Breast epithelium (tissue), 4 donors: ENCODE measurements around the gene HSD17B2. TPM values are rescaled to one million over a fixed set of nuclear protein-coding genes. Genes with fewer than 3 reads are reported as not detected.

Source experiments
- DNase-seq, 2 donors: peaks; one replicate each; pipeline ENCODE4 v3.0.0-alpha.2; 2019; ENCODE audit warnings: low spot score in 2 of 2
- H3K27ac ChIP-seq, 2 donors: fragments of 200-600 bp; sonication (generic) in 1 of 2; one replicate each; pipeline ENCODE4 v1.5.1; 2016 to 2019; ENCODE audit warnings: mild to moderate bottlenecking in 1 of 2
- H3K27me3 ChIP-seq, 2 donors: fragments of 200-600 bp; sonication (generic) in 1 of 2; one replicate each; pipeline versions ENCODE4 v1.5.1 to v1.6.0; 2017 to 2019; ENCODE audit warnings: control low read depth in 1 of 2, mild to moderate bottlenecking in 1 of 2
- H3K36me3 ChIP-seq: fragments of 200-600 bp; one replicate; pipeline ENCODE4 v1.5.1; 2019
- H3K4me1 ChIP-seq, 2 donors: fragments of 200-600 bp; sonication (generic); one replicate each; pipeline ENCODE4 v1.5.1; 2016 to 2019; ENCODE audit warnings: control low read depth in 1 of 2
- H3K4me3 ChIP-seq, 3 donors: fragments of 200-600 bp; sonication (generic); 1 replicate in 2 of 3; 2 replicates in 1 of 3; pipeline ENCODE4 v1.5.1; 2016 to 2019; ENCODE audit warnings: mild to moderate bottlenecking in 3 of 3, moderate library complexity in 2 of 3
- H3K9me3 ChIP-seq, 2 donors: fragments of 200-600 bp; sonication (generic) in 1 of 2; one replicate each; pipeline ENCODE4 v1.5.1; 2016 to 2019; ENCODE audit warnings: control low read depth in 1 of 2
- CTCF ChIP-seq, 3 donors: fragments of 450-650 bp; IDR thresholded peaks; one replicate each; pipeline ENCODE4 v1.5.1; 2016 to 2017; ENCODE audit warnings: antibody characterized with exemption in 3 of 3, mild to moderate bottlenecking in 3 of 3, moderate library complexity in 3 of 3
- POLR2A ChIP-seq: fragments of 450-650 bp; IDR thresholded peaks from one replicate; pipeline ENCODE4 v1.6.1; 2016; ENCODE audit warnings: antibody characterized with exemption, mild to moderate bottlenecking, moderate library complexity
- POLR2AphosphoS5 ChIP-seq, 3 donors: sonication (generic); formaldehyde crosslinking; IDR thresholded peaks; one replicate each; pipeline ENCODE4 v1.6.1; 2017; ENCODE audit warnings: antibody characterized with exemption in 3 of 3
- intact Hi-C: fragments of 100-400 bp; cut with DNase I; formaldehyde crosslinking; loops from one replicate; pipeline ENCODE4 v1.15.1; 2023; ENCODE audit warnings: low total_unique reads
- total RNA-seq, 3 donors: library from RNA; depleted of rRNA; stranded (reverse); fragments of >200 nt; gene quantifications; one replicate each; pipeline ENCODE4 v1.1.0, GENCODE V29; 2016

The HSD17B2 gene
- total RNA-seq, 3 donors from 2014 or later = 4.5 to 8.8 TPM; not detected in 1

- intact Hi-C loops = loop anchor here (10.0 kb wide), 1 partner anchor 131 kb away; no protein-coding TSS in a partner anchor
- DNase-seq = no peak
- Histone ChIP-seq H3K9me3 (no peaks in the 10 kb centered on the region), H3K36me3 (no peaks in the 10 kb centered on the region), H3K4me1 (no peaks in the 10 kb centered on the region), H3K27me3 (no peaks in the 10 kb centered on the region), H3K4me3 (no peak overlapping the region), H3K27ac (no peak overlapping the region)
- no peak for TF ChIP-seq POLR2AphosphoS5 (IDR thresholded peaks at IDR 0.05)
- no peak for TF ChIP-seq CTCF (IDR thresholded peaks at IDR 0.05)
- no peak for TF ChIP-seq POLR2A
These were observed 1.3 kb upstream of the HSD17B2 start for GRCh38 chr16:82033683-82034300.

- DNase-seq = no peak
- no peaks in the 10 kb centered on the region for H3K9me3 ChIP-seq
- H3K4me3 ChIP-seq = no peak overlapping the region
- TF ChIP-seq POLR2A (no peak), CTCF (IDR thresholded peaks at IDR 0.05) (no peak), POLR2AphosphoS5 (IDR thresholded peaks at IDR 0.05) (no peak)
- H3K4me1 ChIP-seq = no peaks in the 10 kb centered on the region
- H3K27ac ChIP-seq = no peak overlapping the region
- no peaks in the 10 kb centered on the region for H3K36me3 ChIP-seq
- intact Hi-C loops = loop anchor here (2.0 to 10.0 kb wide), 2 partner anchors 40 to 128 kb away; no protein-coding TSS in a partner anchor
- no peaks in the 10 kb centered on the region for H3K27me3 ChIP-seq
These were observed 2.2 kb downstream of the HSD17B2 start for GRCh38 chr16:82037251-82037650.

GRCh38 chr16:82037666-82038065 lies 2.6 kb downstream of the HSD17B2 start:
- TF ChIP-seq POLR2AphosphoS5 (IDR thresholded peaks at IDR 0.05) = no peak
- TF ChIP-seq POLR2A = no peak
- no peak for TF ChIP-seq CTCF (IDR thresholded peaks at IDR 0.05)
- Histone ChIP-seq H3K27ac (no peak overlapping the region), H3K4me3 (no peak overlapping the region), H3K9me3 (no peaks in the 10 kb centered on the region), H3K36me3 (no peaks in the 10 kb centered on the region), H3K27me3 (no peaks in the 10 kb centered on the region), H3K4me1 (no peaks in the 10 kb centered on the region)
- no peak for DNase-seq
- intact Hi-C loops = loop anchor here (2.0 to 10.0 kb wide), 2 partner anchors 39 to 127 kb away; no protein-coding TSS in a partner anchor

- DNase-seq = no peak
- no peak overlapping the region for H3K4me3 ChIP-seq
- intact Hi-C loops = no loop called here
- no peaks in the 10 kb centered on the region for H3K4me1 ChIP-seq
- no peaks in the 10 kb centered on the region for H3K9me3 ChIP-seq
- no peaks in the 10 kb centered on the region for H3K27me3 ChIP-seq
- H3K27ac ChIP-seq = no peak overlapping the region
- no peak for TF ChIP-seq POLR2AphosphoS5 (IDR thresholded peaks at IDR 0.05)
- no peaks in the 10 kb centered on the region for H3K36me3 ChIP-seq
These were observed 5.2 kb downstream of the HSD17B2 start for GRCh38 chr16:82040296-82040695.

GRCh38 chr16:82041542-82041941 lies 6.5 kb downstream of the HSD17B2 start:
- no peaks in the 10 kb centered on the region for H3K4me1 ChIP-seq
- no peak for DNase-seq
- peaks cover 0 to 3% of the 10 kb centered on the region in 2 donors for H3K27me3 ChIP-seq
- H3K36me3 ChIP-seq = no peaks in the 10 kb centered on the region
- intact Hi-C loops = no loop called here
- TF ChIP-seq CTCF (IDR thresholded peaks at IDR 0.05) (no peak), POLR2A (no peak), POLR2AphosphoS5 (IDR thresholded peaks at IDR 0.05) (no peak)
- no peaks in the 10 kb centered on the region for H3K9me3 ChIP-seq
- H3K27ac ChIP-seq = no peak overlapping the region
- no peak overlapping the region for H3K4me3 ChIP-seq
